Measurements from ENCODE around the gene PCK2.
"Not testable (repeated sequence)": the region's sequence is repeated elsewhere in the genome, so short reads cannot be mapped to it uniquely, and the experiment has no call there.

Gene PCK2

GRCh38 chr14:24100197-24100981, 6.3 kb downstream of the PCK2 start:
- TF ChIP-seq CTCF (IDR thresholded peaks at IDR 0.05; ENCODE audit: low read depth, low read length), result no peak
- in situ Hi-C loops (cut with HindIII; ENCODE audit: low sequenced_read_pairs), result no loop called here
- no peak for DNase-seq (ENCODE audit: low read depth, low spot score)
- no peak overlapping the region for H3K4me3 ChIP-seq (ENCODE audit: low read depth, low read length)

GRCh38 chr14:24100982-24101494, 6.9 kb downstream of the PCK2 start:
- in situ Hi-C loops (cut with HindIII; ENCODE audit: low sequenced_read_pairs), result no loop called here
- no peak for TF ChIP-seq CTCF (IDR thresholded peaks at IDR 0.05; ENCODE audit: low read depth, low read length)
- DNase-seq (ENCODE audit: low read depth, low spot score), result no peak
- H3K4me3 ChIP-seq (ENCODE audit: low read depth, low read length), result no peak overlapping the region

GRCh38 chr14:24102357-24103048, 8.4 kb downstream of the PCK2 start:
- no peak for TF ChIP-seq CTCF (IDR thresholded peaks at IDR 0.05; ENCODE audit: low read depth, low read length)
- in situ Hi-C loops (cut with HindIII; ENCODE audit: low sequenced_read_pairs), result no loop called here
- no peak overlapping the region for H3K4me3 ChIP-seq (ENCODE audit: low read depth, low read length)
- DNase-seq (ENCODE audit: low read depth, low spot score), result no peak

GRCh38 chr14:24103451-24103850, 9.3 kb downstream of the PCK2 start:
- no peak for TF ChIP-seq CTCF (IDR thresholded peaks at IDR 0.05; ENCODE audit: low read depth, low read length)
- DNase-seq (ENCODE audit: low read depth, low spot score), result no peak
- no peak overlapping the region for H3K4me3 ChIP-seq (ENCODE audit: low read depth, low read length)
- in situ Hi-C loops (cut with HindIII; ENCODE audit: low sequenced_read_pairs), result no loop called here

GRCh38 chr14:24105609-24106239, 11.6 kb downstream of the PCK2 start:
- in situ Hi-C loops (cut with HindIII; ENCODE audit: low sequenced_read_pairs); H3K4me3 ChIP-seq (ENCODE audit: low read depth, low read length); DNase-seq (ENCODE audit: low read depth, low spot score): not testable (repeated sequence)

GRCh38 chr14:24106672-24107271, 12.7 kb downstream of the PCK2 start:
- no peak overlapping the region for H3K4me3 ChIP-seq (ENCODE audit: low read depth, low read length)
- in situ Hi-C loops (cut with HindIII; ENCODE audit: low sequenced_read_pairs), result no loop called here
- DNase-seq (ENCODE audit: low read depth, low spot score), result no peak
- no peak for TF ChIP-seq CTCF (IDR thresholded peaks at IDR 0.05; ENCODE audit: low read depth, low read length)

Measured in astrocyte of the spinal cord (primary cell).